GM12875 (cell line): Measurements from ENCODE around the gene ATG13.

ENCODE experiments used
- H3K4me3 ChIP-seq: one replicate; pipeline ENCODE4 v1.5.1; 2011; ENCODE audit warnings: low read depth, low read length, control low read depth
- TF ChIP-seq, protein P1 (sequence below): IDR thresholded peaks from 2 replicates; pipeline ENCODE4 v1.5.1; 2011; ENCODE audit warnings: low read depth, mild to moderate bottlenecking, control low read depth, inconsistent platforms, low read length, moderate library complexity, borderline replicate concordance; ENCODE audit not compliant: insufficient read depth

Gene ATG13

DNA sequence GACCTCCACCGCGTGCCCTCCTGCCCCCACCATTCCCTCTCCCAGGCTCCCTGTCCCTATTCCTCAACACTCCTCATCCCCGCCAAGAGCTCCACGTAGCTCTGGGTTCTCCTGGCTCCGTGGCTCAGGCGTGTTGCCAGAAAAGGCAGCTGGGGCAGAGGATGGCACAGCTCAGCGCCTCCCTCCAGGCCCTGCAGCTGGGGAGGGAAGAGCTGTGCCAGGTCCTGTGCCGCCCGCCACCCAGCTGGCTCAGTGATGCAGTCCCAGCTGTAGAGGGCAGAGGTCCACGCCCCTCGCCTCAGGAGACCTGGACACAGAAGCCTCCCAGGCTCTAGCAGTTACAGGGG, 78.8 kb downstream of the ATG13 start:
- TF ChIP-seq, protein P1, sequence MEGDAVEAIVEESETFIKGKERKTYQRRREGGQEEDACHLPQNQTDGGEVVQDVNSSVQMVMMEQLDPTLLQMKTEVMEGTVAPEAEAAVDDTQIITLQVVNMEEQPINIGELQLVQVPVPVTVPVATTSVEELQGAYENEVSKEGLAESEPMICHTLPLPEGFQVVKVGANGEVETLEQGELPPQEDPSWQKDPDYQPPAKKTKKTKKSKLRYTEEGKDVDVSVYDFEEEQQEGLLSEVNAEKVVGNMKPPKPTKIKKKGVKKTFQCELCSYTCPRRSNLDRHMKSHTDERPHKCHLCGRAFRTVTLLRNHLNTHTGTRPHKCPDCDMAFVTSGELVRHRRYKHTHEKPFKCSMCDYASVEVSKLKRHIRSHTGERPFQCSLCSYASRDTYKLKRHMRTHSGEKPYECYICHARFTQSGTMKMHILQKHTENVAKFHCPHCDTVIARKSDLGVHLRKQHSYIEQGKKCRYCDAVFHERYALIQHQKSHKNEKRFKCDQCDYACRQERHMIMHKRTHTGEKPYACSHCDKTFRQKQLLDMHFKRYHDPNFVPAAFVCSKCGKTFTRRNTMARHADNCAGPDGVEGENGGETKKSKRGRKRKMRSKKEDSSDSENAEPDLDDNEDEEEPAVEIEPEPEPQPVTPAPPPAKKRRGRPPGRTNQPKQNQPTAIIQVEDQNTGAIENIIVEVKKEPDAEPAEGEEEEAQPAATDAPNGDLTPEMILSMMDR: no peak
- no peak overlapping the region for H3K4me3 ChIP-seq

DNA sequence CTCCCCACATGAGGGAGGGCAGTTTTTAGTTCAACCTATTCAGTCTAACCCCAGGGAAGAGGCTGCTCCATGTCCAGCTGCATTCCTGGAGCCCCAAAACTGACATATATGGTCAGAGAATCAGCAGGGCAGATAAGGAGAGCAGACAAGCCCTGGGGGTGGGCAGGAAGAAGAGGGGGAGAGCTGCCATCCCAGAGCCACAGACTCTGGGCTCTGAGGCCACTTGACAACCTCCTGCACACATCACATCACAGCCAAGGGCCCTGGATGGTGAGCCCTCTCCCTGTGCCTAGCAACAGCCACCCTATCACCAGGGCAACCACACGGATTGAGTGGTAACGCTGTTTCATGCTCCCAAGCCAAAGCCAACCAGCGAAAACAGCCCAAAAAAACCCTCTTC, 80.0 kb downstream of the ATG13 start:
- H3K4me3 ChIP-seq: no peak overlapping the region
- TF ChIP-seq, protein P1: no peak

DNA sequence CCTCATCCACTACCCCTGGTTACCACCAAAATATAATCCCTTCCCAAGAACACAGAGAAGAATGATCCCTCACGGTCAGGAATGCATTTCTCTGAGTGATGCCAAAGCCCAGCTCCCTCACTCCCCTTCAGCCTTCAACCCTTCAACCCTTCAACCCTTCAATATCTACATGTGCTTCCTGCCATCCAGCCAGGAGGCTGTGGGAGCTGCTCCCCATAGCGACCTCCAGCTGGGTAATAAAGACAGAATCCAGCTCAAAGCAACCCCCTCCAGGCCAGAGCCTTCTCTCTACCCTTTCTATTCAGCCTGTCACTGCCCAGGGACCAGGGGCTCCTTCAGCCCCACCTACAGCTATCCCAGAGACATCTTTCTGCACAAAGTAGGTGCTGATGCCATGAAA, 80.4 kb downstream of the ATG13 start:
- TF ChIP-seq, protein P1: no peak
- H3K4me3 ChIP-seq: no peak overlapping the region

DNA sequence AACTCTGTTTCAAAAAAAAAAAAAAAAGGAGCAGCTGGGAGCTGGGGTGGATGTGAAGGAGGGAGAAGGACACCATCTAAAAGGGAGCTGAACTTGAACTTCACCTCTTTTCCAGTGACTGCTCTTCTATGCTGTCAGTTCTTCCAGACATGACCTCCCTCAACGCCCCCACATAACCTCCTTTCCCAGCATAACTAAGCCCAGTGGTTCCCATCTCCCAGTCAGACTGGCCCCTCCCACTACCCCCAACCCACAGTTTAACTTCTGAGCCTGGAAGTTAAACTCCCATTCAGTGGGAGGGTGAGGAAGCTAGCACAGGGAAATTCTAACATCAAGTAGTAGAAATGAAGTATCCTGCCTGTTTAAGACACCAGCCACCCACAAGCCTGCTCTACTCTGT, 81.2 kb downstream of the ATG13 start:
- no peak overlapping the region for H3K4me3 ChIP-seq
- TF ChIP-seq, protein P1: no peak

- TF ChIP-seq, protein P1: no peak
Observed at GRCh38 chr11:46700241-46701077, 83.1 kb downstream of the ATG13 start, which contains the start of the genes ARHGAP1 and ZNF408. ARHGAP1 (minus strand) TSS chr11:46700619; CDS start chr11:46696107, 4,512 bp downstream. ZNF408 (plus strand) TSS chr11:46701031; CDS start chr11:46701048, 17 bp downstream.

GRCh38 chr11:46701078-46701654, 83.8 kb downstream of the ATG13 start:
- TF ChIP-seq, protein P1: no peak
- peak overlapping the region; percentile 90 for H3K4me3 ChIP-seq

More at GRCh38 chr11:46700241-46701077, 83.1 kb downstream of the ATG13 start, which contains the start of the genes ARHGAP1 and ZNF408:
- peak within 1 kb of the TSS; percentile 90 for H3K4me3 ChIP-seq
